Dermis microvascular lymphatic vessel endothelial cell (primary cell): ENCODE measurements around the gene PTPN1. TPM values are rescaled to one million over a fixed set of nuclear protein-coding genes. Genes with fewer than 3 reads are reported as not detected.
"Not testable (repeated sequence)": the region's sequence is repeated elsewhere in the genome, so short reads cannot be mapped to it uniquely, and the experiment has no call there.

Experiments
- DNase-seq, 2 donors: peaks; one replicate each; pipeline versions ENCODE4 v3.0.0 to v3.0.0-alpha.2; 2010; ENCODE audit warnings: low read depth in 2 of 2
- total RNA-seq: library from RNA; depleted of rRNA; stranded (reverse); fragments of >200 nt; gene quantifications from 2 replicates; pipeline ENCODE4 v1.2.1, GENCODE V29; 2014

Gene PTPN1
- total RNA-seq, 1 donor from 2014 or later, result 25.5 TPM

DNA sequence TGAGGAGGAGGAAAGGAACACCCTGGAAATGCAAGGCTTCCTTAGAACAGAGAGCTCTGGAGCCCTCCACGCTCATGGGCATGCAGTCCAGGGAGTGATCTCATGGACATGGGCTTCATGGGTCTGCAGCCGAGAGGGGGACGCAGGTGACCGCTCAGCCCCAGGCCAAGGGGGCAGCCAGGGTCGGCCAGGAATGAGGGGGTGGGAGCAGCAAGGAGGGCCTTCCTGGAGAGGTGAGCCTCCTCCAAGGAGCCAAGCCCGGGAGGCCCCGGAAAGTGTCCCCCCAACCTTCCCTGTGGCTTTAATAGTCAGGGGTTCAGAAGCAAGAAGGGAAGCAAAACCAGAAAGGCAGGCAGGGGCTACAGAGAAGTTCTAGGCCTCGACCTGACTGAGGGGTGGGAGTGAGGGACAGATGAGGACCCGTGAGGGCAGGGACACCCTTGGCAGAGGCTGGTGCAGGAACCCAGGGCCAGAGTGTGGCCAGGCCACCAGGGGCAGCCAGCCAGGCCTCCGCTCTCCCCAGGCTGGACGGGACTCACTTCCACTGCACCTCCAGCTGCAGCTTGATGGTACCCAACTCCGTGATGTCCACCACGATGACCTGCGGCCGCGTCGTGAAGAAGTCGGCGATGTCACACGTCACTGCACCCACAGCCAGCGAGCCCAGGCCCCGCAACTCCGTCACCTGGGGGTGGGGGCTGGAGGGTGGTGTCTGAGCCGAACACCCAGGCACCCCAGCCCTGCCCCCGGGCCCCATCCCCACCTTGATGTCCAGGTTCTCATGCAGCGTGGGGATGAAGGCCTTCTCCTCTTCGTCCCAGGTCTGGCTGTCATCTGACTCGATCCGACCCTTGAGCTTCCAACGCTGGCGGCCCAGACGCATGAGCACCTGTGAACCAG, 97.9 kb downstream of the PTPN1 start:
- no peak for DNase-seq

DNA sequence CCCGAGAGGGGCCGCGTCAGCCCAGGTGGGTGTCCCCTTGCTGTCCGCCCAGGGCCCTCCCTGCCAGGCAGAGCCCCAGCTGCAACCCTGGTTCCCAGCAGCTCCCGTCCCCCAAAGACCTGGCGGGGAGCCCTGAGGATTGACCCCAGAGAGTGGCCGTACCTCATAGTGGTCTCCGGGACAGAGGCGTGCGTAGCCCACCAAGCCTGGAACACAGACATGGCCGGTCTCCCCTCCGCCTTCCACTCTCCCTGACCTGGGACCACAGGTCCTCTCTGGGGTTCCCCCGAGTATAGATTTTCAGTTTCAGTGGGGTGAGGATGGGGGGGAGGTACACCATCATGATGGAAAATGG, 98.5 kb downstream of the PTPN1 start:
- DNase-seq, result no peak

DNA sequence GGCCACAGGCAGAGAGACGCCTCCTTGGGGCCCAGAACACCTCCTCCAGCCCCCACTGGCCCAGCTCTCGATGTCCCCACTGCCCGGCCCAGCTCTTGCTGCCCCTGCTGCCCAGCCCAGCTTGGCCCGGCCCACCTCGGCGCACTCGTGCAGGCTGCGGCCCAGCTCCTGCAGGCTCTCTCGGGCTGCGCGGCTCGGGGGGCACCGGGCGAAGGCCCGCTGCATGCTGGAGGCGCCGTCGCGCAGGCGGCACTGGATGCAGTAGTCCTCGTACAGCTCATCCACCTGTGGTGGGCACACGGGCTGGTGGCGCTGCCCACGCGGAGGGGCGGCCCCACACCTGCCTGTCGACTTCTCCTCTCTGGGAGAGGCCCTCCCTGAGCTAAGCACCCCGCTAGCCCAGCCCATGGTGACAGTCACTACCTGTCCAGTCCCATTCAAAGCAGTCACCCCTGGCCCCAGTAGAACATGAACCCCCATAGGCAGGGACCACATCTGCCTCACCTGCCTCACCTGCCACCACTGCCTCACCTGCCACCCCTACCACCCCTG, 99.3 kb downstream of the PTPN1 start:
- no peak for DNase-seq

DNA sequence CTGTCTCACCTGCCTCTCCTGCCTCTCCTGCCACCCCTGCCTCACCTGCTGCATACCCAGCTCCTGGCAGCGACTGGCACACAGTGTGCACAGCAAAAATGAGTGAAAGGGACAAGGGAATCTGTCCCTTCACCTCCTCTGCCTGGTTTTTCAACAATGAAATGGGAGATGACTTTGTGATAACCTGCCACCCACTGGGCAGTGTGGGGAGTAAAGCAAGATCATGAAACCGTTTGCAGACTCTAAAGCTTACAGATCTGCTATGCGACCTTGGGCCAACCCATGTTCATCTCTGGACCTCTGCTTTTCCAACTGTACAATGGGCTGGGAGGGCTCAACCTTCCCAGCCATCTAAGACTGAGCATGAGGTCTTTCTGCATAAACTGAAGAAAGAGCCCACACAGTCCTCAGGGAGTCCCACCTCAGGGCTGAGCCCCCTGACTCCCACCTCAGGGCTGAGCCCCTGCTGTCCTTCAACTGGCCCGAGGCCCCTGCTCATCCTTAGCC, 100.1 kb downstream of the PTPN1 start:
- no peak for DNase-seq

DNA sequence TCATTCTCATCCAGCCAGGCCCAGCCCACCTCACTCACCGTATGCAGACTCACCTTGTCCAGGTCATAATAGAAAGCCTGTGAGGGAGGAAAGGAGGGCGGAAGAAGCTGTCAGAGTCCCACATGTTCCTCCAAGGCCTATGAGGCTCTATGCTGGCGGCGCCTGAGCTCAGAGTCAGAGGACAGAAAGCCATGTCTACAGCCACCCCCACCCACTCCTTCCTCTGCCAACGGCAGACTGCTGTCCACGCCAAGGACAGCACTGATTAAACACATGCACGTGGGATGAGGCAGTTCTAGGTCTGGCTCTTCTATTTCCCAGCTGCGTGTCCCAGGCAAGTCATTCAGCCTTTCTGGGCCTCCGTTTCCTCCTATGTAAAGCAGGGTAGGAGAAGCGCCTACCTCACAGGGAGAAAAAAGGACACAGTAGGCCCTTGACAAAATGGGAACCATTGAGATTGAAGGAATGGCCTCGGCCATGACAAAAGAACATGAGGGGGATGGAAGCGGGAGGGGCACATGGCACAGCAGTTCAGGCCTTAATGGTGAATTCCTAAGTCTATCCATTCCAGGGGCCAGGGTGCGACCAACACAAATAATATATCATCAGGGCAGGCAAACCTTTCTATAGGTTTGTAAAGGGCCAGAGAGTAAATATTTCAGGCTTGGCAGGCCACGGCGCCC, 101.1 kb downstream of the PTPN1 start:
- no peak for DNase-seq

DNA sequence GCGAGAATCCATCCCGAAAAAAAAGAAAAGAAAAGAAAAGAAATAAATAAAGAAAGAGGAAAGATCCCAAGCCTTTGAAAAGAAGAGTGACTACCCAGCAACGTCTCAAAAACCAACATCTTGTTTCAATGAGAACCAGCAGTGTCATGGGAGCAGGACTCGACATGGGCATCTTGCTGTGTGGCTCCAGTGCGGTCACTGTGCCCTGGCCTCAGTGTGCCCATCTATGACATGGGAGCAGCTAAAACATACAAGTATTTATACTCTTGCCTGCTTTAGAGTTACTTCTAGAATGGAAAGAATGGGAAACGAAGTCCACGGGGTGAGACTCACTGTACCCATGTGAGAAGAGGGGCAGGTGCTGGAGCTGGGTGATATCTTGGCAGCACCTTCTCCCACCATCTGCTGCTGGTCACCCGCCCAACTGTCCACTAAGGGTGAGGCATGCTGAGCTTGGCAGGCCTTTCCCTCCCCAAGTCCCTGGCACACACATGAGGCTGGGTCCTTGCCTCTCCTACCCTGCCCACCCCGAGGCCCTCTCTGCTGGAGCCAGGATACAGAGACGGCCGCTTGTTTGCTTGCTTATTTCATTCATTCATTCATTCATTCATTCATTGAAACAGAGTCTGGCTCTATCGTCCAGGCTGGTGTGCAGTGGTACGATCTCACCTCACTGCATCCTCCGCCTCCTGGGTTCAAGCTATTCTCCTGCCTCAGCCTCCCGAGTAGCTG, 103.4 kb downstream of the PTPN1 start:
- no peak for DNase-seq

DNA sequence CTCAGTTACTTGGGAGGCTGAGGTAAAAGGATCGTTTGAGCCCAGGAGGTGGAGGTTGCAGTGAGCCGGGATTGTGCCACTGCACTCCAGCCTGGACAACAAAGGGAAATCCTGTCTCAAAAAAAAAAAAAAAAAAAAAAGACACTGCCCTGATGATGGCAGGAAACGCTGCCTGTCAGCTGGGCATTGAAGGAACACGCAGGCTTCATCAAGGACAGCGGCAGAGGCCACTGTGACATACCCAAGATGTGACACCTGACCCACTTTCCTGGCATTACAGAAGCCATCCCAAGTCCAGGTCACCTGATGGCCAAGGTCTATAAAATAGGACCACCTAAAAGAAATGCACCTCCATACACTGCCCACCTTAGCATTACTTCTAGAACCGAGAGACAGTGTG, 105.2 kb downstream of the PTPN1 start:
- no peak for DNase-seq

DNA sequence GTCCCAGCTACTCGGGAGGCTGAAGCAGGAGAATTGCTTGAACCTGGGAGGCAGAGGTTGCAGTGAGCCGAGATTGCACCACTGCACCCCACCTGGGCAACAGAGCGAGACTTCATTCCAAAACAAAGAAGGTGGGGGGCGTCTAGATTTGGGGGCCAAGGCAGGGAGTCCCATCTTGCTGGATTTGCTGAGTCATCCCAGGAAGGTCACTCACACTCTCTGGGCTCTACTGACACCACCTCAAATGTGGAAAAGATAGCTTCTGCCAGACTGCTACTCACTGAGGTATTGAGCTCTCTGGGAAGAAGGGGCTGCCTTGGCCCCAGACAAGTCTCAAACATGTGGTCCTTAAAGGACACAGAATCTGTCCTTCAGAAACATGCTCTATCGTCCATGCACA, 106.8 kb downstream of the PTPN1 start:
- no peak for DNase-seq

DNA sequence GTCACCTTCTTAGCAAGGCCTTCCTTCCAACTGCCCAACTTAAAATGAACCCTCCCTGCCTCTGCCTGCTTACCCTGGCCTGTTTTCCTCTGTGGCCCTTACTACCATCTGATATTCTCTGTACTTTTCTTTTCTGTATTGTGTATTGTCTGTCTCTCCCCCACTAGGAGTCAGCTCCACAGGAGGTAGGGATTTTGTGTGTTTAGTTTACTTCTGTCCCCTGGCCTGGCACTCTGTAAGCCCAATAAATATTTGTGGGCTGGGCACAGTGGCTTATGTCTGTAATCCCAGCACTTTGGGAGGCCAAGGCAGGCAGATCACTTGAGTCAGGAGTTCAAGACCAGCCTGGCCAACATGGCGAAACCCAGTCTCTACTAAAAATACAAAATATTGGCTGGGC, 108.4 kb downstream of the PTPN1 start:
- no peak for DNase-seq

DNA sequence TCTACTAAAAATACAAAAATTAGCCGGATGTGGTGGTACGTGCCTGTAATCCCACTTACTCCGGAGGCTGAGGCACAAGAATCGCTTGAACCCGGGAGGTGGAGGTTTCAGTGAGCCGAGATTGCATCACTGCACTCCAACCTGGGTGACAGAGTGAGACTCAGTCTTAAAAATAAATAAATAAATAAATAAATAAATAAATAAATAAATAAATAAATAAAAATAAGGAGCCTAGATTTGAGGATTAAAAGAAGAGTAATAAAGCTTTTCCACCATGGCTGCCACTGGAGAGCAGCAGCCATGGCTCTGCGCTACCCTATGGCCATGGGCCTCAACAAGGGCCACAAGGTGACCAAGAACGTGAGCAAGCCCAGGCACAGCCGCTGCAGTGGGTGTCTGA, 110.3 kb downstream of the PTPN1 start:
- DNase-seq, result not testable (repeated sequence)

DNA sequence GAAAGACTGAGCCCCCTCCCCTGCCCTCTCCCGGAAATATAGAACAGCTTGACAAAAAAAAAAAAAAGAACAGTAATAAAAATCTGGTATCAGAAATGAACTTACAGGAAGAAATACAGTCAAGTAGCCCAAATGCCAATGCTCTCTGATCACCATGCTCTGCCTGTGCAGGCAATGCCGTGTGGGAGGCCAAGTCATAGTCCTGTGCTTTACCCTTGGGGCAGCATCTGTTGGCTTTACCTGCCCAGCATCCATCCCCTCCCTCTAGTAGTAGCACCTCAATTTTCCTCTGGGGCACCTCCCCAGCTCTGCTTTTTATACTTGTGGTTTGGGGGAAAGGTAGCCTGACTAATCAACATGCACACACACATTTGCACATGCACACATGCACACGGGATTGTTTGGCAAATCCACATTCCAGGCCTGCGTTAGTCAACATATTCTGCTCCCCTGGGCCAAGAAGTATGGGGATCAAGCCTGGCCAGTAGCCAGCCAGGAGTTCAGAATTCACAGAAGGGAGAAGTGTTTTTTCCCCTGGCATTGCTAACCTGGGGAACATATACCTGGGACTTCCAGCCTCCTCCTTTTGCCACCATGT, 111.0 kb downstream of the PTPN1 start:
- DNase-seq, result no peak

DNA sequence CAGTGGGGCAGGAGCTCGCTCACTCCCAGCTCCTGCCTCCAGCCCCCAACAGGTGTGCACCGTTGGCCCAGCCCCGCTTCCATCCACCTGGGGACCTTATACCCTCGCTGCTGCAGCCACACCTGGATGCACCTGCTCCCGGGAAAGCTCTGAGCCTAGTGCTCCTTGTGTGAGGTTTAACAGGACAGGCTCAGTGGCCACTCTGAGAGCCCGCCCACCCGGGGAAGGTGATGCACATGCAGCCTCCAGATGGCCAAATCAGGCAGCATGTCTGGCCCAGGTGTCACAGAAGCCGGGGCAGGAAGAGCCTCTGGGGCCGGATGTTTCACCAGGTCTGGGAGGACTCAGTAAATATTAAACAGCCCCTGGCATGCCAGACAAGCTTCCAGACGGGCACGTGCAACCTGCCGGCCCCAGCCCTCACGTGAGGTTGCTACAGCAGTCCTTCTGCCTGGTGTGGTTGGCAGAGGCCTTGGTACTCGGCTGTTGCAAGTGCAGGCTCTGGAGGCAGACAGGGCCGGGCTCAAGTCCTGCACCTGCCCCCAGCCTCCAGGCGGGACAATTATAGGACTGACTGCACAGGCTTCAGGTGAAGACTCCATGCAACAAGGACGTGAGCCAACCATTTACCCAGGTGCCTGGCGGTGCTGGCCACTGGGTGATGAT, 114.3 kb downstream of the PTPN1 start:
- no peak for DNase-seq

DNA sequence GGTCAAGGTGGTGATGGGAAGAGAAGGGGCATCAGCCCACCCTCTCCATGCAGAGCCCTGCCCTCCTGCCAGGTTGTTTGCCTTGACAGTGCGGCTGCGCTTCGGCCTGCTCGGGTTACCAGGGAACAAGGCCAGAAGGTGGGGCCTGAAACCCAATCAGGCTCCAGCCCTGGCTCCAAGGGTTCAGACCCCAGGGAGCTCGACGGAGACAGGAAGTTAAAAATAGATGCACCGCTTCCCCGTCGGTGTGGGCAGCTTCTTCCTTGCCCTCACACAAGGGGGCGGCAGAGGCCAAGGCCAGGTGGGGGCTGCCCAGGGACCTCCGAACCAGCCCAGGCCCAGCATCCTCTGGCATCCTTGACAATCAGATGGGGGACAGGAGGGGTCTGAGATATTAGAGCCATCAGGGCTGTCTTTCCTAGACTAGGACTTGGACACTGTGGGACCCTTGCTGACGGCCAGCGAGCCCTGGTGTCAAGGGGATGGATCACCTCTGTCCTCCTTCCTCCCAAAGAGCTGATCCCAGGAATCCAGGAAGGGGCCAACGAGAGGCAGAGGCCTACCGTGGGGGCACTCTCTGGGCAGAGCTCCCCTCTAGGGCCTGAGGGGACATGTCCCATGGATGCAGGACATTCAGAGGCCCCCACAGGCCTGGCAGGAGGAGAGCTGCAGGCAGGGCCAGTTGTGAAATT, 115.9 kb downstream of the PTPN1 start:
- DNase-seq, result peak in 1 of 2 donors; percentile 24

DNA sequence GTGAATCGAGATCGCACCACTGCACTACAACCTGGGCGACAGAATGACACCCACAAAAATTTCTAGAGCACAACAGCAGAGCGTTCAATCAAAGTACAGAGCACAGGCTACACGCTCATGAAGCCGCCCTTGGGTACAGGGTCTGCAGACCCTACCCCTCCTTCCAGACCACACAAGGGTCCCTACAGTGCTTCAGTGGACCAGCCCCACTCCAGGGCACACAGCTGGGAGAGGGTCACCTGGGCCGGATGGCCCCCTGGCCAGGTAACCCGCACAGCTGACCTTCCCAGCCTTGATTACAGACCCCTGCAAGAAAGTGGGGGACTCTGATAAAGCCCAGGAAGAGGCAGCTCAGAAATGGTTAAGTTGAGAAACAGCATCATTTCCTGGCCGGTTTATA, 117.6 kb downstream of the PTPN1 start:
- no peak for DNase-seq

DNA sequence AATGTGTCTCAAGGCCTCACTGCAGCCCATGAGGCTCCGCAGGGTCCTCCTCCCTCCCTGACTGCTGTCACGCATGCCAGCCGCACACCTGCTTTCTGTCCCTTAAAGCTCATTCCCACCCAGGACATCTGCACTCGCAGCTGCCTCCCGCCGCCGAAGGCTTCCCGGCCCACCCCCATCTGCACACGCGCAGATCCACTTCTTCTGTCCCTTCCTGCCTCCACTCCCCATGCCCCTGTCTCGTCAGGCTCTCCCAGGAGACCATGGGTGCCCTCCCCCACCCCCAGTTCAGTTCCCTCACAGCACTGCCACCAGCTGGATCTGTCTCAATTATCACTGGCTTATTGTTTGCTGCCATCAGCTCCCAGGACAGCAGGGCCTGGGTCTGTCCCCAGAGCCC, 118.1 kb downstream of the PTPN1 start:
- DNase-seq, result no peak

DNA sequence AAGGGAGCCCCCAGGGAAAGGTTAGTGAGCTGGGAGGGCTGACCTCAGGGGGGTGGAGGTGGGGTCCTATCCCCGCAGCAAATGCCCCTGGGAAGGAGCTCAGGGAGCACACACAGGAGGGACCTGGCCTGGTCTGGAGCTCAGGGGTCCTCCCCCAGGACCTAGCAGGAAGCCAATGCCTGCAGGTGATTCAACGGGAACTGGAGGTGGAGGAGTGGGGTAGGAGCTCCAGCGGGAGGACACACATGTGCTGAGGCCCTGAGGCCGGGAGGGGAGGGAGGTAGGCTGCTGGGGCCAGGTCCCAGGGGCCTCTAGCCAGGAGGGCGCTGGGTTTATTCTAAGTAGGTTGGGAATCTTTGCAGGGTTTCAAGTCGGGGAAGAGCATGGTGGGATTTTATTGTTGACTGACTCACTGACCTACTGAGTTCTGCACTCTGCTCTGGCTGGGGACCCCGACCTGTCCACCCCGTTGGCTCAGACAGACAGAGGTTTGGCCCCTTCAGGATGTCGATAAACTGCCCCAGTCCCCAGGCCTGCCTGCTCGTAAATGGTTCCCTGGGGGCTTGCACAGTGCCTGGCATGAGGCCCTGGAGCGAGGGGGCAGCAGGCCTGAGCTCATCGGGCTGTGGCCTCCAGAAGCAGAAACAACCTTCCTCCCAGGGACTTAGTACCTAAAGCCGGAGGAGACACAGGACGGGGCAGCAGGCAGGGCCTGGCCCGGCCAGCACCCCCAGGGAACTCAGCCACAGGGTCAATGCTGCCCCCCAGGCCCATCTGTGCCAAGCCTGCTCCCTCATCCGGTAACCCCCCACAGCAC, 118.9 kb downstream of the PTPN1 start:
- DNase-seq, result no peak

DNA sequence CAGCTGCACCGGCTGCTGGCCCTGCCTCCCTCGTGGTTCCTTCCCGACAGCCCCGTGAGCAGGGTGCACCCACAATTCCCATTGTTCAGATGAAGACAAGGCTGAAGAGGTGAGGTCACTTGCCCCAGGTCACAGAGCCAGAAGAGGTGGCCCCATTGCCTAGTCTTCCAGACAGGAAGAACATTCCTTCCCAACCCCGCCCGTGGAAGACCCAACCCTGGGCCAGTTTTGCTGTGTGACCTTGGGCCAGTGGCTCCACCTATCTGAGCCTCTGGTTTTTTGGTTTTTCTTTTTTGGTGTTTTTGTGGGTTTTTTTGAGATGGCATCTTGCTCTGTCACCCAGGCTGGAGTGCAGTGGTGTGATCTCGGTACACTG, 119.5 kb downstream of the PTPN1 start:
- no peak for DNase-seq

DNA sequence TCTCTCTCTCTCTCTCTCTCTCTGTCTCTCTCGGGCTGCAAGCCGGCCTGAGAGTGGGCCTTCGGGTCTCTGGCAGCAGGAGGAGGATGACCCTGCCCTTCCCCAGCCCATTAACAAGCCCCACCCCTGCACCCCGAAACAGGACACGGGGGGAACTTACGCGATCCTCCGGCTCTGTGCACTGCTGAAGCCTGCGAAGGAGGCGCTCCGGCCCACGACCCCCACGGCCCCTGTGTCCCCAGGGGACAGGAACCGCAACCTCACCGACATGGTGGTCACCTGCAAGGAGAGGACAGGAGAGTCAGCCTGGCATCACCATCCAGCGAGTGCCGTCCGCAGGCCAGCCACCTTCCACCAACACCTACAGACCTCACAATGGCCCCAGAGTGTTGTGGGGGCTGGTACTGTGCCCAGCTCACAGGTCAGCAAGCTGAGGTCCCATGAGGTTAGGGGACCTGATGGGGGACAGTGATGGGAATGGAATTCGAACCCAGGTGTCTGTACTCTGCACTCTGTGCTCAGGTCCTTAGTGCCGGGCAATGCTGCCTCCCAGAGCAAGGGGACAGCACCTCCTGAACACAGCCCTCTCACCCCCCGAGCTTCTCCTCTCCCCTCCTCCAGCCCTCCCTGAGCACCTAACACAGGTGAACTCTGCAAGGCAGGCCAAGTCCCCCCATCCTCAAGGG, 120.5 kb downstream of the PTPN1 start:
- DNase-seq, result no peak

DNA sequence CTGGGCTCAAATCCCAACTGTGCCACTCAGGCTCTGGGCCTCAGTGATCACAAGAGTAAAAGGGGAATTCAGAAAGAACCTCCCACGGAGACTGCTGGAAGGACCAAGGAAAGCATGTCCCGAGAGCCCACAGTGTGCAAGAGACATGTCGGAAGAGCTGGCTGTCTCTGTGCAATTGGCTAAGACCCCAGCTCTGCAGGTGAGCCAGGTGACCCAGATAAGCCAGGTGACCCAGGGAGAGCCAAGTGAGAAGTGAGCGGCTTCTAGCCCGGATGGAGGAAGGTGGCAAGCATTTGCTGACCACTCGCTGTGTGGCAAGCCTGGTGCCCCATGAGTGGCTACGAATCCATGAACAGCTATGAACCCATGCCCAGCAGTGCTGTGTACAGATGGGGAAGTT, 122.1 kb downstream of the PTPN1 start:
- no peak for DNase-seq
